ENCODE results near the gene AHDC1. TPM values are rescaled to one million over a fixed set of nuclear protein-coding genes. Genes with fewer than 3 reads are reported as not detected.
A peak's percentile ranks its signal among the peaks of the same experiment; 100 is the strongest.
"Not testable (repeated sequence)": the region's sequence is repeated elsewhere in the genome, so short reads cannot be mapped to it uniquely, and the experiment has no call there.

The AHDC1 gene
- total RNA-seq, 4 donors from 2014 or later = 14.7 to 54.3 (median 35.4) TPM

DNA sequence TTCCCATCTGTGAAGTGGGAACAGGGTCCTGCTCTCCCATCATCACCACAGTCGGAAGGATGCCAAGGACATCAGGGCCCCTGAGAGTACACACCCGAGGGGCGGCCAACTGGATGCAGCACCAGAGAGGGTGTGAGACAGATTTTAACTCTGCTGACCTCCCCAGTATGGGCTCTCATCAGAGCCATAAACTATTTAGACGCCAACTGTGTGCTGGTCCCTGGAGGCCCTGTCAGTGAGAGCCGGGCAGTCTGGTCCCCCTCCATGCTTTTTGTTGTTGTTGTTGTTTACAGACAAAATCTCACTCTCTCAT lies 29.3 kb upstream of the AHDC1 start:
- 78% methylated on average over 5 of the region's 5 CpGs for WGBS
- Histone ChIP-seq H3K4me1 (peaks cover 50 to 68% (median 61%) of the 10 kb centered on the region in 4 donors), H3K9me3 (no peaks in the 10 kb centered on the region), H3K36me3 (no peaks in the 10 kb centered on the region), H3K27me3 (peaks cover 0 to 27% (median 8%) of the 10 kb centered on the region in 4 donors), H3K27ac (replicated peaks in 1 of 4) (peak overlapping the region; percentile 60 to 72 (median 68)), H3K4me3 (peak overlapping the region; percentile 51 to 64 (median 55))
- DNase-seq (ENCODE audit: extremely low spot score) = no peak
- intact Hi-C loops (cut with DNase I) = no loop called here
- no peak for TF ChIP-seq EP300 (IDR thresholded peaks at IDR 0.05)
- no peak for TF ChIP-seq POLR2A (IDR thresholded peaks at IDR 0.05; ENCODE audit: low read depth)
- TF ChIP-seq POLR2AphosphoS5 (IDR thresholded peaks at IDR 0.05) = no peak
- TF ChIP-seq, protein P1, sequence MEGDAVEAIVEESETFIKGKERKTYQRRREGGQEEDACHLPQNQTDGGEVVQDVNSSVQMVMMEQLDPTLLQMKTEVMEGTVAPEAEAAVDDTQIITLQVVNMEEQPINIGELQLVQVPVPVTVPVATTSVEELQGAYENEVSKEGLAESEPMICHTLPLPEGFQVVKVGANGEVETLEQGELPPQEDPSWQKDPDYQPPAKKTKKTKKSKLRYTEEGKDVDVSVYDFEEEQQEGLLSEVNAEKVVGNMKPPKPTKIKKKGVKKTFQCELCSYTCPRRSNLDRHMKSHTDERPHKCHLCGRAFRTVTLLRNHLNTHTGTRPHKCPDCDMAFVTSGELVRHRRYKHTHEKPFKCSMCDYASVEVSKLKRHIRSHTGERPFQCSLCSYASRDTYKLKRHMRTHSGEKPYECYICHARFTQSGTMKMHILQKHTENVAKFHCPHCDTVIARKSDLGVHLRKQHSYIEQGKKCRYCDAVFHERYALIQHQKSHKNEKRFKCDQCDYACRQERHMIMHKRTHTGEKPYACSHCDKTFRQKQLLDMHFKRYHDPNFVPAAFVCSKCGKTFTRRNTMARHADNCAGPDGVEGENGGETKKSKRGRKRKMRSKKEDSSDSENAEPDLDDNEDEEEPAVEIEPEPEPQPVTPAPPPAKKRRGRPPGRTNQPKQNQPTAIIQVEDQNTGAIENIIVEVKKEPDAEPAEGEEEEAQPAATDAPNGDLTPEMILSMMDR (IDR thresholded peaks at IDR 0.05) = no peak

DNA sequence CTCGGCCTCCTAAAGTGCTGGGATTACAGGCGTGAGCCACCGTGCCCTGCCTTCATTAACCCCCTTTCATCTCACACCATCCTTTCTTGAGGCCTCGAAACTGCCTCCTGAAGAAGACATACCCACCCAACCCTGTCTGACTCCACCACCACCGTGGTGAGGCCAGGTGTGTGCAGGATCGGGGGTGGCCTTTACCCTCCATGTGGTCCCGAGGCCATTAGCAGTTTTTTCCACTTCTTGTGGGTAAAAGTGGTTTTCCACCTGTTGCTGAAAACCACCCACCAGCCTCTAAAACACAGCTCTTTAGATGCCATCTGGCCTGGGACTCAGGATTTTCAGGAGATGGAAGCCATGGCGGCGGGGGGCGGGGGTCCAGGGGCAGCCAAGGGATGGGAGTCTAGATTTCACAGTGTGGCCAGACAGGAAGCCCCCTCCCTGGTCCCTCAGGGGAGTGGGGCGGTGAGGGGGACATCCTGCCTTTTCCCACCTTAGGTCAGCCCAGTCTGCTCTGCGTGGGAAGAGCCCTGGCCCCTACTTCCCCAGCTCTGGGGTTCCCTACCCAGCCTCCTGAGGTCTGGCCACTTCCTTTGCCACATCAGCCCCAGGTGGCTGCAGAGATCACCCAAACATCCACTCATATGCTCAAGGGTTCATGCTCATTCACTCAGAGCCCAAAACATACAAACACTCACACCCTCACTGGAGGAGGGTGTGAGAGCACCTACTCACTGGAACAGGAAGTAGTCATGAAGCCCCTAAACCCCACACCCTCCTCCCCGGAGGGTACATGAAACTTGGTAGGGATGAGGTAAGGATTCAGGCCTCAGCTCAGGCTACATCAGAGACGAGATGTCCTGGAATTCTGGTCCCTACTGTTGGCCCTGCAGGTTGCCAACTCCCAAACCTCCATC lies 28.7 kb upstream of the AHDC1 start:
- no peak overlapping the region for H3K4me3 ChIP-seq
- H3K27ac ChIP-seq (replicated peaks in 1 of 4) = peak overlapping the region; percentile 60 to 72 (median 68)
- H3K9me3 ChIP-seq = no peaks in the 10 kb centered on the region
- peaks cover 0 to 27% (median 8%) of the 10 kb centered on the region in 4 donors for H3K27me3 ChIP-seq
- peaks cover 50 to 70% (median 62%) of the 10 kb centered on the region in 4 donors for H3K4me1 ChIP-seq
- H3K36me3 ChIP-seq = no peaks in the 10 kb centered on the region
- intact Hi-C loops (cut with DNase I) = no loop called here
- no peak for DNase-seq (ENCODE audit: extremely low spot score)
- no peak for TF ChIP-seq POLR2AphosphoS5 (IDR thresholded peaks at IDR 0.05)
- TF ChIP-seq EP300 (IDR thresholded peaks at IDR 0.05) = no peak
- no peak for TF ChIP-seq POLR2A (IDR thresholded peaks at IDR 0.05; ENCODE audit: low read depth)
- TF ChIP-seq, protein P1 (IDR thresholded peaks at IDR 0.05) = no peak
- 76% methylated on average over 10 of the region's 14 CpGs for WGBS

DNA sequence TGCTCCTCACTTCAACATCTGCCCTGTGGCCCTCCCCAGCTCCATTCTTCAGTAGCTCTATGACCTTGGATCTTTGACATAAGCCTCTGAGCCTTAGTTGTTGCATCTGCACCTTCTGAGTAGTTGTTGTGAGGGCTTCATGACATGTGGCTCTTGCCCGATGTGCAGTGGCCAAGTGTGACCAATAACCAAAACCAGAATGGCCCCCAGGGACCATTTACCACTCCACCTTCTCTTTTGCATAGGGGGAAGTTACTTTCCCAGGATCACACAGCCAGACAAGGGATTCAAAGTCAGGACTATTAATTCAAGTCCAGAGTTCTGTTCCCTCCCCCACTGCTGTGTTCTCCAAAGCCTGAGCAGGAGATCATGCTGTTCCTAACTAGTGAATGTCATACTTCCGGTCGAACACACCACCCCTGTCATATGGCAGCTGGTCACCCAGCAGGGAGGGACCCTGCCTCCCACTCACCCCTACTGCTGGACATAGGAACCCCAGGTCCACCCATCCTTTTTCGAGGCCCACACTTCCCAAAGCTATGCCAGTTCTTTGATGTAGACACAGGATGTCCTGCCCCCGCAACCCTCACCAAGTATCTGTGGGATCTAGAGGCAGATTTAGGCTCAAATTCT lies 27.0 kb upstream of the AHDC1 start:
- DNase-seq (ENCODE audit: extremely low spot score) = no peak
- intact Hi-C loops (cut with DNase I) = no loop called here

DNA sequence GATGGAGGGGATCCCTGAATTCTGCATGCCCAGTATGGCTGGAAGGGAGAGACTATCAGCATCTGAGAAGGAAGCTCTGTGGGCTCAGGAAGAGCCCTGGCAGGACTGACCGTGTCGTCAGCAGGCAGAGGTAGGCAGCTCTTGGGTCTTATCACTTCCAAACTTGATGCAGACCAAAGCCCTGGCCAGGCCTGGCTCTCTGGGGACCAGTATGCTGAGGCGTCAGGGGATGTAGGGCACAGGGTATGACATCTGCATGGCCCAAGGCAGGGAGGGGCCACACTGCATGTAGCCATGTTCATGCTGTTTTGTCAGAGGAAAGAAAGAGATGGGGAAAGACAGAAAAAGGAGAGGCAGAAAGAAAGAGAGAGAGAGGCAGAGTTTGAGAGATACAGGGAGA lies 24.8 kb upstream of the AHDC1 start:
- Histone ChIP-seq H3K27ac (replicated peaks in 1 of 4) (peak overlapping the region; percentile 14 to 34 (median 25)), H3K4me1 (peaks cover 38 to 74% (median 53%) of the 10 kb centered on the region in 4 donors), H3K27me3 (peaks cover 0 to 15% (median 0%) of the 10 kb centered on the region in 4 donors), H3K36me3 (no peaks in the 10 kb centered on the region), H3K9me3 (no peaks in the 10 kb centered on the region), H3K4me3 (no peak overlapping the region)
- no peak for DNase-seq (ENCODE audit: extremely low spot score)
- 71% methylated on average over 3 of the region's 3 CpGs for WGBS
- intact Hi-C loops (cut with DNase I) = no loop called here
- no peak for TF ChIP-seq EP300 (IDR thresholded peaks at IDR 0.05)

More for the DNA sequence above, 27.0 kb upstream of the AHDC1 start:
- Histone ChIP-seq H3K36me3 (no peaks in the 10 kb centered on the region), H3K4me3 (no peak overlapping the region), H3K27me3 (peaks cover 0 to 30% (median 8%) of the 10 kb centered on the region in 4 donors), H3K27ac (replicated peaks in 1 of 4) (peak overlapping the region; percentile 60 to 72 (median 68)), H3K9me3 (no peaks in the 10 kb centered on the region), H3K4me1 (peaks cover 50 to 73% (median 63%) of the 10 kb centered on the region in 4 donors)
- 54% methylated on average over 3 of the region's 5 CpGs for WGBS
- TF ChIP-seq, protein P1 (IDR thresholded peaks at IDR 0.05) = no peak
- TF ChIP-seq EP300 (IDR thresholded peaks at IDR 0.05) = no peak
- TF ChIP-seq POLR2A (IDR thresholded peaks at IDR 0.05; ENCODE audit: low read depth) = no peak
- peak; percentile 60 to 73 for TF ChIP-seq POLR2AphosphoS5 (IDR thresholded peaks at IDR 0.05)

DNA sequence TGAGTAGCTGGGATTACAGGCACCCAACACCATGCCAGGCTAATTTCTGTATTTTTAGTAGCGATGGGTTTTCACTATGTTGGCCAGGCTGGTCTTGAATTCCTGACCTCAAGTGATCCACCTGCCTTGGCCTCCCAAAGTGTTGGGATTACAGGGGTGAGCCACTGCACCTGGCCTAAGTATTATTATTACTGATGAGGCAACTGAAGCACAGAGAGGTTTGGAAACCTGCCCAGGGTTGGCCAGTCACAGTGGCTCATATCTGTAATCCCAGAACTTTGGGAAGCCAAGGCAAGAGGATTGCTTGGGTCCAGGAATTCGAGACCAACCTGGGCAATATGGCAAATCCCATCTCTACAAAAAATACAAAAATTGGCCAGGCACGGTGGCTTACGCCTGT lies 23.8 kb upstream of the AHDC1 start:
- H3K27ac ChIP-seq (replicated peaks in 1 of 4); H3K36me3 ChIP-seq; H3K27me3 ChIP-seq; H3K4me3 ChIP-seq; H3K9me3 ChIP-seq; DNase-seq (ENCODE audit: extremely low spot score); intact Hi-C loops (cut with DNase I): not testable (repeated sequence)
- WGBS = 81% methylated on average over 3 of the region's 4 CpGs
- peaks cover 28 to 64% (median 43%) of the 10 kb centered on the region in 4 donors for H3K4me1 ChIP-seq

Data from esophagus muscularis mucosa (tissue), 4 donors.